ENCODE results near the gene RPS18. TPM values are rescaled to one million over a fixed set of nuclear protein-coding genes. Genes with fewer than 3 reads are reported as not detected.

RPS18 gene
- total and polyA plus RNA-seq, 9 of the 15 experiments (the other 6 are each of a cell fraction or from before 2014, with no cell fraction given) = 5,023 to 17,516 (median 8,131) TPM

- no peaks in the 10 kb centered on the region for H3K27me3 ChIP-seq (ENCODE audit: control insufficient read depth in 2 of 2, insufficient read depth in 2 of 2, low read length in 2 of 2)
- ChIA-PET CTCF (ENCODE audit: low intra/inter-chr PET ratio) (no interaction called here), POLR2A (interaction anchor here (0.5 to 2.6 kb wide), 10 partner anchors 9 to 345 kb away, joined by 3 to 32 read pairs (median 4); partner anchors contain the start of genes B3GALT4, RGL2, RPS18 and VPS52)
- no peak overlapping the region for H2AFZ ChIP-seq (ENCODE audit: low read depth, low read length)
- H3K9me1 ChIP-seq (ENCODE audit: control insufficient read depth, insufficient read depth, low read length) = peaks cover 3% of the 10 kb centered on the region
- H3K27ac ChIP-seq (ENCODE audit: extremely low read depth, low read depth, low read length) = no peak overlapping the region
- BruUV-seq (replicated peaks) = no TSS peak
- DNase-seq (ENCODE audit: extremely low read depth in 1 of 4, low spot score in 3 of 4) (no peak), ATAC-seq (no peak), FAIRE-seq (no peak)
- H3K36me3 ChIP-seq (ENCODE audit: control insufficient read depth, insufficient read depth, low read length) = peaks cover 46% of the 10 kb centered on the region
- peak overlapping the region; percentile 77 for H3K4me2 ChIP-seq (ENCODE audit: insufficient read depth, low read length)
- H3K9me3 ChIP-seq (replicated peaks; ENCODE audit: control insufficient read depth, insufficient read depth, low read depth, low read length) = no peaks in the 10 kb centered on the region
- peaks cover 10% of the 10 kb centered on the region; the same call in 1 of the 2 replicates for H4K20me1 ChIP-seq (replicated peaks; ENCODE audit: control insufficient read depth, insufficient read depth, low read length)
- peaks cover 60 to 80% of the 10 kb centered on the region in 2 experiments for H3K4me1 ChIP-seq (replicated peaks in 1 of 2; ENCODE audit: control insufficient read depth in 2 of 2, insufficient read depth in 2 of 2, low read length in 2 of 2)
- H3K4me3 ChIP-seq = peak overlapping the region; percentile 63
- intact Hi-C loops (cut with micrococcal nuclease) = loop anchor here (1.0 kb wide), 1 partner anchor 45 kb away; the partner anchor contains the start of gene RPS18
- in situ Hi-C loops (cut with MboI) = no loop called here
- peaks cover 65% of the 10 kb centered on the region for H3K79me2 ChIP-seq (ENCODE audit: control insufficient read depth, insufficient read depth, low read length)
- 53% methylated on average over 19 of the region's 19 CpGs for WGBS (ENCODE audit: insufficient coverage, low coverage, missing lambda C conversion rate)
- peak overlapping the region; percentile 23 to 38; a peak in 3 of 4 replicates for H3K9ac ChIP-seq (ENCODE audit: insufficient read depth in 1 of 2, low read depth in 2 of 2, low read length in 2 of 2)
- TF ChIP-seq KLF13 (tag; IDR thresholded peaks at IDR 0.05; ENCODE audit: borderline replicate concordance, low read depth) (peak; percentile 80; the same call in 1 of the 2 replicates), GATA2 (CRISPR knock-in tag; IDR thresholded peaks at IDR 0.05) (peak; percentile 84), CHD4 (IDR thresholded peaks at IDR 0.05; ENCODE audit: insufficient read depth, insufficient replicate concordance, low read depth, low read length, poor library complexity, severe bottlenecking) (peak; percentile 30), PTBP1 (IDR thresholded peaks at IDR 0.05; ENCODE audit: low read depth, low read length) (no peak), MED1 (CRISPR knock-in tag; IDR thresholded peaks at IDR 0.05; ENCODE audit: borderline replicate concordance) (no peak), SIN3A (IDR thresholded peaks at IDR 0.05; ENCODE audit: borderline replicate concordance in 2 of 2, control insufficient read depth in 1 of 2, low read depth in 2 of 2, low read length in 2 of 2) (0 out of 4 replicates have a peak, but pooled peaks of 1 of the 2 experiments have one; percentile 11), FOSL1 (tag; conservative IDR thresholded peaks at IDR 0.05) (no peak), PRDM10 (IDR thresholded peaks at IDR 0.05; ENCODE audit: partially characterized antibody) (peak; percentile 25), KDM1A (IDR thresholded peaks at IDR 0.05) (peak in 1 of 2 experiments; percentile 73; a peak in 3 of 4 replicates), CBX3 (IDR thresholded peaks at IDR 0.05; ENCODE audit: borderline replicate concordance in 1 of 2, low read length in 2 of 2) (peak in 1 of 2 experiments; percentile 69; a peak in 1 of 3 replicates), HNRNPH1 (optimal IDR thresholded peaks at IDR 0.05; ENCODE audit: low read depth, low read length) (no peak), TAL1 (IDR thresholded peaks at IDR 0.05) (no peak), HINFP (tag; conservative IDR thresholded peaks at IDR 0.05; ENCODE audit: low read depth) (no peak), RBM25 (IDR thresholded peaks at IDR 0.05; ENCODE audit: low read depth, low read length, severe bottlenecking) (peak; percentile 97), RFX7 (CRISPR knock-in tag; IDR thresholded peaks at IDR 0.05) (peak; percentile 25; the same call in 1 of the 2 replicates)
Observed at GRCh38 chr6:33316603-33317418, 44.9 kb downstream of the RPS18 start.

Data from K562 (cell line).